Endothelial cell of umbilical vein (primary cell): Measurements from ENCODE around the gene NPHS1. TPM values are rescaled to one million over a fixed set of nuclear protein-coding genes. Genes with fewer than 3 reads are reported as not detected.

Experiments used
- BruUV-seq: library from RNA; stranded (reverse); fragments of 400-500 nt; replicated peaks from 2 replicates; lab custom pipeline; 2021; lab: Mats Ljungman, UMichigan
- CTCF ChIA-PET: fragments of 300-600, 350-600 bp; sonication (Branson Sonifier 250); formaldehyde crosslinking; loops from one replicate; lab custom pipeline; 2021; ENCODE audit warnings: antibody characterized with exemption, inconsistent platforms; lab: Charles Lee
- POLR2A ChIA-PET: fragments of 300-600, 350-600 bp; sonication (Branson Sonifier 250); formaldehyde crosslinking; loops from one replicate; lab custom pipeline; 2021; ENCODE audit warnings: antibody characterized with exemption, inconsistent platforms; lab: Charles Lee
- DNase-seq: peaks from one replicate; pipeline ENCODE4 v3.0.0-alpha.2; 2011; ENCODE audit warnings: low read depth, low spot score
- FAIRE-seq: peaks from 2 replicates; lab custom pipeline; 2011; peaks lifted over from hg19 to GRCh38; lab: Jason Lieb, UNC
- H2AFZ ChIP-seq: 2 replicates; pipeline ENCODE4 v1.6.0; 2012; ENCODE audit warnings: low read depth, low read length, control low read depth, inconsistent platforms
- H3K27ac ChIP-seq: 2 replicates; pipeline ENCODE4 v1.5.1; 2011; ENCODE audit warnings: low read depth, mild to moderate bottlenecking, control low read depth, low read length, moderate library complexity; ENCODE audit not compliant: insufficient read depth
- H3K27me3 ChIP-seq, 2 experiments: 2 replicates each; pipeline versions ENCODE4 v1.6.0 to v1.6.1; 2011; ENCODE audit warnings: low read length in 2 of 2, mixed read lengths in 1 of 2; ENCODE audit not compliant: control insufficient read depth in 2 of 2, insufficient read depth in 2 of 2
- H3K36me3 ChIP-seq, 2 experiments: 2 replicates in 1 of 2; 3 replicates in 1 of 2; pipeline ENCODE4 v1.5.1; 2011; ENCODE audit warnings: low read length in 2 of 2, mild to moderate bottlenecking in 1 of 2, moderate library complexity in 1 of 2; ENCODE audit not compliant: control insufficient read depth in 2 of 2, insufficient read depth in 2 of 2; ENCODE audit errors: extremely low read depth in 1 of 2
- H3K4me1 ChIP-seq: 3 replicates; pipeline ENCODE4 v1.5.1; 2011; ENCODE audit warnings: mild to moderate bottlenecking, low read length; ENCODE audit not compliant: control insufficient read depth, insufficient read depth; ENCODE audit errors: extremely low read depth
- H3K4me2 ChIP-seq: 2 replicates; pipeline ENCODE4 v1.6.1; 2011; ENCODE audit warnings: low read length, control low read depth, mixed read lengths; ENCODE audit not compliant: insufficient read depth
- H3K4me3 ChIP-seq, 3 experiments: fragments of 200-600 bp in 1 of 3; sonication (generic), shearing (Covaris generic) in 1 of 3; replicated peaks in 1 of 3; 2 replicates each; pipeline ENCODE4 v1.5.1; 2011 to 2016; ENCODE audit warnings: control low read depth in 3 of 3, low read length in 3 of 3, mild to moderate bottlenecking in 2 of 3, inconsistent platforms in 1 of 3, low read depth in 1 of 3, moderate library complexity in 1 of 3; ENCODE audit not compliant: insufficient read depth in 1 of 3
- H3K79me2 ChIP-seq: 2 replicates; pipeline ENCODE4 v1.6.0; 2012; ENCODE audit warnings: low read length, inconsistent platforms; ENCODE audit not compliant: control insufficient read depth, insufficient read depth
- H3K9ac ChIP-seq: replicated peaks from 2 replicates; pipeline ENCODE3; 2011; ENCODE audit warnings: low read length, control low read depth; ENCODE audit not compliant: insufficient read depth; ENCODE audit errors: extremely low read depth
- H3K9me1 ChIP-seq: replicated peaks from 3 replicates; pipeline ENCODE4 v1.6.0; 2011; ENCODE audit warnings: mild to moderate bottlenecking, low read length; ENCODE audit not compliant: control insufficient read depth, insufficient read depth; ENCODE audit errors: extremely low read depth
- H3K9me3 ChIP-seq: replicated peaks from 2 replicates; pipeline ENCODE4 v1.5.1; 2012; ENCODE audit warnings: low read length, inconsistent platforms; ENCODE audit not compliant: control insufficient read depth, insufficient read depth
- H4K20me1 ChIP-seq: replicated peaks from 2 replicates; pipeline ENCODE3; 2011; ENCODE audit warnings: mild to moderate bottlenecking, low read length; ENCODE audit not compliant: control insufficient read depth, insufficient read depth; ENCODE audit errors: extremely low read depth
- EZH2 ChIP-seq: IDR thresholded peaks from 2 replicates; pipeline ENCODE4 v1.6.1; 2012; ENCODE audit warnings: borderline replicate concordance, low read depth, mild to moderate bottlenecking, moderate library complexity, low read length, inconsistent platforms; ENCODE audit not compliant: severe bottlenecking
- FOS ChIP-seq: IDR thresholded peaks from 2 replicates; pipeline ENCODE4 v1.6.1; 2011; ENCODE audit warnings: mild to moderate bottlenecking, low read length, moderate library complexity, borderline replicate concordance; ENCODE audit not compliant: insufficient read depth
- GATA2 ChIP-seq: IDR thresholded peaks from 2 replicates; pipeline ENCODE4 v1.7.0; 2011; ENCODE audit warnings: low read depth, mild to moderate bottlenecking, moderate library complexity, mixed read lengths, low read length; ENCODE audit not compliant: insufficient read length, insufficient read depth
- JUN ChIP-seq: IDR thresholded peaks from 2 replicates; pipeline ENCODE4 v1.6.1; 2011; ENCODE audit warnings: borderline replicate concordance, low read depth; ENCODE audit not compliant: insufficient read length, insufficient read depth
- MYC ChIP-seq: IDR thresholded peaks from one replicate; pipeline ENCODE4 v1.6.1; 2011; ENCODE audit warnings: mild to moderate bottlenecking, low read depth, low read length
- POLR2A ChIP-seq: IDR thresholded peaks from 2 replicates; pipeline ENCODE4 v1.6.1; 2012; ENCODE audit warnings: low read depth, mild to moderate bottlenecking, control low read depth, low read length
- POLR2AphosphoS5 ChIP-seq: IDR thresholded peaks from 2 replicates; pipeline ENCODE4 v1.6.1; 2012; ENCODE audit warnings: low read depth, mild to moderate bottlenecking, control low read depth, low read length, moderate library complexity; ENCODE audit not compliant: insufficient read depth
- dilution Hi-C: fragments of 300-500 bp; cut with MboI; formaldehyde crosslinking; loops from one replicate; pipeline ENCODE4 v1.15.0; 2019; ENCODE audit warnings: low sequenced_read_pairs; ENCODE audit not compliant: extremely low pct_ligation_motif_present
- intact Hi-C: fragments of 100-400 bp; cut with micrococcal nuclease; formaldehyde crosslinking; loops from one replicate; pipeline ENCODE4 v1.10.0; 2022
- polyA plus RNA-seq, 4 experiments: library from polyadenylated mRNA; depleted of rRNA in 3 of 4; stranded (reverse) in 3 of 4; unstranded in 1 of 4; fragments of >200 nt; gene quantifications; 2 replicates each; pipeline versions ENCODE4 v1.2.1 to v1.2.3, GENCODE V29; 2011 to 2012; ENCODE audit warnings: missing spikeins in 1 of 4
- total RNA-seq: library from RNA; stranded (reverse); gene quantifications from 2 replicates; pipeline ENCODE4 v1.2.3, GENCODE V29; 2021
- TF ChIP-seq, protein P1 (sequence below): IDR thresholded peaks from 2 replicates; pipeline ENCODE4 v1.6.1; 2011; ENCODE audit not compliant: insufficient read depth, insufficient read length
- TF ChIP-seq, protein P2 (sequence below), 2 donors: IDR thresholded peaks; 1 replicate in 1 of 2; 2 replicates in 1 of 2; pipeline ENCODE4 v1.5.1; 2011; ENCODE audit warnings: low read length in 2 of 2, mild to moderate bottlenecking in 2 of 2, moderate library complexity in 2 of 2, control low read depth in 1 of 2, inconsistent platforms in 1 of 2, low read depth in 1 of 2; ENCODE audit not compliant: insufficient read depth in 1 of 2; ENCODE audit errors: extremely low read depth in 1 of 2

Gene NPHS1
- total and polyA plus RNA-seq, 2 donors (not counting 3 experiments of a cell fraction or from before 2014, with no cell fraction given) = not detected

DNA sequence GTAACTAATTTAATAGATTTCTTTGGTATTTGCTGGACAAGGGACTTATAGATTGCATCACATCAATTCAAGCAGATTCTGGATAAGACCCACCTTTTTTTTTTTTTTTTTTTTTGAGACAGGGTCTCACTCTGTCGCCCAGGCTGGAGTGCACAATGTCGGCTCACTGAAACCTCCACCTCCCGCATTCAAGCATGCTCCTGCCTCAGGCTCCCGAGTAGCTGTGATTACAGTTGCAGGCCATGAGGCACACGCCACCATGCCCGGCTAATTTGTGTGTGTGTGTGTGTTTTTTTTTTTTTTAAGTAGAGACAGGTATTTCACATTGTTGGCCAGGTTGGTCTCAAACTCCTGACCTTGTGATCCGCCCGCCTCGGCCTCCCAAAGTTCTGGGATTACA, 35.5 kb downstream of the NPHS1 start:
- H3K27ac ChIP-seq = no peak overlapping the region
- dilution Hi-C loops (no loop called here), intact Hi-C loops (no loop called here)
- no peaks in the 10 kb centered on the region for H3K27me3 ChIP-seq
- H2AFZ ChIP-seq = no peak overlapping the region
- H3K9me1 ChIP-seq = no peaks in the 10 kb centered on the region
- H3K9me3 ChIP-seq = no peaks in the 10 kb centered on the region
- no peaks in the 10 kb centered on the region for H3K4me1 ChIP-seq
- FAIRE-seq (no peak), DNase-seq (no peak)
- no peaks in the 10 kb centered on the region for H4K20me1 ChIP-seq
- no TSS peak for BruUV-seq
- TF ChIP-seq POLR2AphosphoS5 = no peak
- TF ChIP-seq MYC = no peak
- no peak for TF ChIP-seq FOS
- TF ChIP-seq JUN = no peak
- no peak for TF ChIP-seq GATA2
- TF ChIP-seq, protein P1, sequence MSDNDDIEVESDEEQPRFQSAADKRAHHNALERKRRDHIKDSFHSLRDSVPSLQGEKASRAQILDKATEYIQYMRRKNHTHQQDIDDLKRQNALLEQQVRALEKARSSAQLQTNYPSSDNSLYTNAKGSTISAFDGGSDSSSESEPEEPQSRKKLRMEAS = no peak
- TF ChIP-seq, protein P2, sequence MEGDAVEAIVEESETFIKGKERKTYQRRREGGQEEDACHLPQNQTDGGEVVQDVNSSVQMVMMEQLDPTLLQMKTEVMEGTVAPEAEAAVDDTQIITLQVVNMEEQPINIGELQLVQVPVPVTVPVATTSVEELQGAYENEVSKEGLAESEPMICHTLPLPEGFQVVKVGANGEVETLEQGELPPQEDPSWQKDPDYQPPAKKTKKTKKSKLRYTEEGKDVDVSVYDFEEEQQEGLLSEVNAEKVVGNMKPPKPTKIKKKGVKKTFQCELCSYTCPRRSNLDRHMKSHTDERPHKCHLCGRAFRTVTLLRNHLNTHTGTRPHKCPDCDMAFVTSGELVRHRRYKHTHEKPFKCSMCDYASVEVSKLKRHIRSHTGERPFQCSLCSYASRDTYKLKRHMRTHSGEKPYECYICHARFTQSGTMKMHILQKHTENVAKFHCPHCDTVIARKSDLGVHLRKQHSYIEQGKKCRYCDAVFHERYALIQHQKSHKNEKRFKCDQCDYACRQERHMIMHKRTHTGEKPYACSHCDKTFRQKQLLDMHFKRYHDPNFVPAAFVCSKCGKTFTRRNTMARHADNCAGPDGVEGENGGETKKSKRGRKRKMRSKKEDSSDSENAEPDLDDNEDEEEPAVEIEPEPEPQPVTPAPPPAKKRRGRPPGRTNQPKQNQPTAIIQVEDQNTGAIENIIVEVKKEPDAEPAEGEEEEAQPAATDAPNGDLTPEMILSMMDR (IDR thresholded peaks at IDR 0.05; ENCODE audit: extremely low read depth in 1 of 2, insufficient read depth in 1 of 2, low read depth in 1 of 2, low read length in 2 of 2) = no peak
- TF ChIP-seq EZH2 = no peak
- TF ChIP-seq POLR2A = no peak
- no peak overlapping the region for H3K9ac ChIP-seq
- POLR2A ChIA-PET = no interaction called here
- no peaks in the 10 kb centered on the region for H3K79me2 ChIP-seq
- no peak overlapping the region for H3K4me3 ChIP-seq
- CTCF ChIA-PET = interaction anchor here (0.7 to 1.4 kb wide), 2 partner anchors 9 to 42 kb away, joined by 4 read pairs; no protein-coding TSS in a partner anchor
- no peak overlapping the region for H3K4me2 ChIP-seq
- no peaks in the 10 kb centered on the region for H3K36me3 ChIP-seq
